ENCODE results near the gene SIL1. TPM values are rescaled to one million over a fixed set of nuclear protein-coding genes. Genes with fewer than 3 reads are reported as not detected.

SIL1 gene
- total and polyA plus RNA-seq, 2 of the 8 experiments (the other 6 are each of a cell fraction or from before 2014, with no cell fraction given): 8.3 to 12.8 TPM

GRCh38 chr5:139151902-139152301 is 46.3 kb downstream of the SIL1 start:
- H3K4ac ChIP-seq (replicated peaks; ENCODE audit: insufficient read length, low read depth, low read length): no peak overlapping the region
- no peaks in the 10 kb centered on the region for H4K20me1 ChIP-seq (replicated peaks in 1 of 2; ENCODE audit: control insufficient read depth in 1 of 2, insufficient read depth in 2 of 2, low read length in 2 of 2)
- FAIRE-seq: no peak
- no peak overlapping the region for H3K23ac ChIP-seq (ENCODE audit: insufficient read length)
- H3K27ac ChIP-seq (ENCODE audit: low read depth, low read length): no peak overlapping the region
- WGBS, 2 experiments (ENCODE audit: extremely low coverage in 1 of 2, insufficient coverage in 1 of 2, insufficient read length in 1 of 2, insufficient replicate concordance in 2 of 2, low coverage in 1 of 2, low lambda C conversion rate in 2 of 2, missing lambda C conversion rate in 1 of 2): 87% methylated on average over 7 of the region's 7 CpGs; no CpG with 5 or more reads in 1 of the 2 experiments
- no peaks in the 10 kb centered on the region for H3K27me3 ChIP-seq (replicated peaks in 1 of 4; ENCODE audit: control insufficient read depth in 3 of 4, extremely low read depth in 1 of 4, insufficient read depth in 3 of 4, low read length in 3 of 4)
- H3K14ac ChIP-seq (ENCODE audit: insufficient read length): no peak overlapping the region
- H2BK20ac ChIP-seq (ENCODE audit: low read length): no peak overlapping the region
- no peak overlapping the region for H3K4me3 ChIP-seq (ENCODE audit: extremely low read depth in 1 of 4, insufficient read depth in 2 of 4, low read depth in 3 of 4, low read length in 4 of 4)
- no peak overlapping the region for H2AK5ac ChIP-seq (ENCODE audit: low read depth, low read length)
- no peak overlapping the region; the same call in 1 of the 2 replicates for H4K8ac ChIP-seq (ENCODE audit: extremely low read depth, insufficient read depth, low read length)
- H2BK12ac ChIP-seq (ENCODE audit: low read depth, low read length): no peak overlapping the region
- H3K9ac ChIP-seq (replicated peaks in 1 of 4; ENCODE audit: extremely low read depth in 1 of 4, low read depth in 3 of 4, low read length in 3 of 4): no peak overlapping the region
- DNase-seq (ENCODE audit: low read depth in 1 of 2, low spot score in 2 of 2): no peak
- no peaks in the 10 kb centered on the region for H3K23me2 ChIP-seq (ENCODE audit: low read depth, low read length)
- POLR2A ChIA-PET (ENCODE audit: partially characterized antibody): no interaction called here
- H2BK120ac ChIP-seq (replicated peaks; ENCODE audit: low read depth, low read length): no peak overlapping the region
- TF ChIP-seq SAP30 (IDR thresholded peaks at IDR 0.05; ENCODE audit: insufficient read depth, insufficient replicate concordance, low read length) (no peak), TCF12 (IDR thresholded peaks at IDR 0.05; ENCODE audit: low read depth, low read length) (no peak), BACH1 (IDR thresholded peaks at IDR 0.05; ENCODE audit: low read length) (no peak)
- no peak overlapping the region for H2BK5ac ChIP-seq (ENCODE audit: low read depth, low read length)
- H3K18ac ChIP-seq (ENCODE audit: extremely low read depth, low read length): no peak overlapping the region
- H3K36me3 ChIP-seq (ENCODE audit: control insufficient read depth in 2 of 4, insufficient read depth in 4 of 4, low read length in 3 of 4): no peaks in the 10 kb centered on the region
- H2AFZ ChIP-seq (ENCODE audit: low read length): no peak overlapping the region
- H3K9me3 ChIP-seq (ENCODE audit: insufficient read depth in 2 of 2, low read depth in 1 of 2, low read length in 1 of 2): peaks cover 0 to 3% of the 10 kb centered on the region in 2 experiments; a peak in 1 of 4 replicates
- CTCF ChIA-PET (ENCODE audit: partially characterized antibody): interaction anchor here (1.2 kb wide), 1 partner anchor 11 kb away, joined by 4 read pairs; no protein-coding TSS in a partner anchor
- H3K79me1 ChIP-seq (ENCODE audit: low read depth, low read length): no peaks in the 10 kb centered on the region
- H4K5ac ChIP-seq (ENCODE audit: insufficient read length, low read depth, low read length): no peak overlapping the region
- H4K91ac ChIP-seq (replicated peaks; ENCODE audit: insufficient read length, low read length): no peak overlapping the region
- no peaks in the 10 kb centered on the region for H3K79me2 ChIP-seq (ENCODE audit: control insufficient read depth in 1 of 2, insufficient read depth in 2 of 2, low read length in 2 of 2)
- no peak overlapping the region for H3K56ac ChIP-seq (replicated peaks; ENCODE audit: insufficient read length, low read depth, low read length)
- peaks cover 0 to 4% (median 0%) of the 10 kb centered on the region in 4 experiments; a peak in 1 of 7 replicates for H3K4me1 ChIP-seq (replicated peaks in 1 of 4; ENCODE audit: control insufficient read depth in 3 of 4, insufficient read depth in 4 of 4, low read length in 3 of 4)
- H2BK15ac ChIP-seq (ENCODE audit: low read length): 0 out of 2 replicates have a peak overlapping the region, but pooled peaks have one; percentile 63
- no peak overlapping the region for H3K4me2 ChIP-seq (ENCODE audit: insufficient read depth in 1 of 2, low read depth in 2 of 2, low read length in 2 of 2)
